Stomach (tissue), 9 donors: ENCODE data around the gene GMEB2. TPM values are rescaled to one million over a fixed set of nuclear protein-coding genes. Genes with fewer than 3 reads are reported as not detected.

ENCODE experiments used
- DNase-seq, 2 donors: peaks; one replicate each; pipeline versions ENCODE4 v3.0.0 to v3.0.0-alpha.2; 2013 to 2019
- H3K27ac ChIP-seq, 5 donors: fragments of 200-600 bp in 4 of 5; sonication (generic) in 4 of 5; one replicate each; pipeline ENCODE4 v1.5.1; 2013 to 2019; ENCODE audit warnings: mild to moderate bottlenecking in 1 of 5, moderate library complexity in 1 of 5
- H3K27me3 ChIP-seq, 3 donors: fragments of 200-600 bp; sonication (generic); one replicate each; pipeline ENCODE4 v1.5.1; 2017 to 2019; ENCODE audit warnings: mixed run types in 1 of 3
- H3K36me3 ChIP-seq, 4 donors: fragments of 200-600 bp; sonication (generic); 1 replicate in 3 of 4; 2 replicates in 1 of 4; pipeline ENCODE4 v1.5.1; 2016 to 2019
- H3K4me1 ChIP-seq, 4 donors: fragments of 200-600 bp; sonication (generic); one replicate each; pipeline ENCODE4 v1.5.1; 2016 to 2019
- H3K4me3 ChIP-seq, 4 donors: fragments of 200-600 bp; sonication (generic) in 3 of 4; one replicate each; pipeline ENCODE4 v1.5.1; 2016 to 2019; ENCODE audit warnings: mild to moderate bottlenecking in 1 of 4
- H3K9me3 ChIP-seq, 4 donors: fragments of 200-600 bp; sonication (generic); one replicate each; pipeline ENCODE4 v1.5.1; 2016 to 2019
- CTCF ChIP-seq, 7 experiments: fragments of 450-650 bp in 4 of 7; fragments of 200-600 bp in 3 of 7; sonication (generic) in 3 of 7; IDR thresholded peaks; one replicate each; pipeline ENCODE4 v1.5.1; 2016 to 2019; ENCODE audit warnings: antibody characterized with exemption in 7 of 7, control low read depth in 2 of 7, mild to moderate bottlenecking in 1 of 7
- EP300 ChIP-seq: sonication (generic); formaldehyde crosslinking; IDR thresholded peaks from one replicate; pipeline ENCODE4 v1.6.1; 2017; ENCODE audit warnings: antibody characterized with exemption
- POLR2A ChIP-seq, 4 donors: fragments of 450-650 bp; IDR thresholded peaks; one replicate each; pipeline ENCODE4 v1.6.1; 2016; ENCODE audit warnings: antibody characterized with exemption in 4 of 4, control low read depth in 2 of 4, mild to moderate bottlenecking in 1 of 4, moderate library complexity in 1 of 4
- POLR2AphosphoS5 ChIP-seq, 3 donors: sonication (generic); formaldehyde crosslinking; IDR thresholded peaks; one replicate each; pipeline ENCODE4 v1.6.1; 2016; ENCODE audit warnings: antibody characterized with exemption in 3 of 3
- WGBS, 5 donors: extraction: QIAGEN DNeasy Blood & Tissue Kit in 3 of 5; methylation state at CpG; one replicate each; pipeline versions ENCODE4 v1.1.5 to v1.1.7; 2013 to 2018; 5-methylcytosine and 5-hydroxymethylcytosine counted together
- intact Hi-C: fragments of 100-400 bp; cut with DNase I; formaldehyde crosslinking; loops from one replicate; pipeline ENCODE4 v1.15.1; 2023; ENCODE audit warnings: low total_unique reads
- polyA plus RNA-seq, 3 donors: library from polyadenylated mRNA; stranded (reverse); fragments of 200-250 nt; gene quantifications; one replicate each; pipeline ENCODE4 v1.2.3, GENCODE V29; 2013
- total RNA-seq, 5 donors: library from RNA; depleted of rRNA; stranded (reverse); fragments of >200 nt; gene quantifications; one replicate each; pipeline versions ENCODE4 v1.1.0 to v1.2.3, GENCODE V29; 2014 to 2016
- donor health status: healthy with polysubstance abuse.
- donor health status: Bipolar disorder and iron deficiency.
- donor health status: healthy.

Gene GMEB2
- total and polyA plus RNA-seq, 8 donors = 1.8 to 20.4 (median 7.5) TPM

- Histone ChIP-seq H3K27ac (no peak overlapping the region), H3K4me1 (peaks cover 40 to 64% (median 55%) of the 10 kb centered on the region in 4 donors), H3K4me3 (no peak overlapping the region), H3K27me3 (peaks cover 0 to 33% (median 16%) of the 10 kb centered on the region in 3 donors), H3K9me3 (no peaks in the 10 kb centered on the region), H3K36me3 (peaks cover 0 to 4% (median 1%) of the 10 kb centered on the region in 4 donors)
- 66 to 91% (median 74%) methylated on average over 3 to 4 of the region's 4 CpGs for WGBS, 5 donors
- no peak for TF ChIP-seq CTCF (IDR thresholded peaks at IDR 0.05)
- TF ChIP-seq POLR2AphosphoS5 (IDR thresholded peaks at IDR 0.05) = no peak
- TF ChIP-seq POLR2A (IDR thresholded peaks at IDR 0.05) = no peak
- no peak for TF ChIP-seq EP300
- intact Hi-C loops = no loop called here
- DNase-seq = peak in 1 of 2 donors; percentile 26
Observed at GRCh38 chr20:63655249-63655648, 28.3 kb upstream of the GMEB2 start.

DNA sequence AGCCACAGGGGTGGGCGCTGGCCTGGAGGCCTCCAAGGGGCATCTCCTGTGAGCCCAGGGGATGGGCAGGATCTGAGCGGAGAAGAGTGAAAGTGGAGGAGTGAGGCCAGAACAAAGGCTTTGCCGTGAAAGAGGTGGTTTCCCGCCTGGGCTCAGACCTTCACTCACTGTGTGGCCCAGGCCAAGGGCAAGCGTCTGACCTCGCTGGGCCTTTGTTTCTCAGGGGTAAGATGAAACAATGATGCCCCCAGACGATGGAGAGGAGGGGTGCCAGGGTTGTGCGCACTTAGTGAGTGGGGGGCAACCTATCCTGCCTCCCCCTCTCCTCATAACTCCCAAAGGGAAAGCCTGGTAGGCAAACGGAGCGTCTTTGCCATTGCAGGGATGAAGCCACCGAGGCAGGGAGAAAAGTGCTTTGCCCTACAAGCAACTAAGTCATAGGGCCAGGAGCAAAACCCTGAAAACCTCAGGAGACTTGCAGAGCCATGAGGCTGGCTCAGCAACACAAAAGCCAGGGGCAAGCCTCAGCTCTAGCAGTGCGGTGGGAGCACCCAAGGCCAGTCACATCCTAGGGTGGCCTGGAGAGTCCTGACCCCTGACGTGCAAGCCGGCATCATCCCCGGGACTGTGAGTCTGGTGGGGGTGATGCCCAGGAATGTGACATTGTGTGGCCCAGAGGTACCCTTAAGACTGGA, 27.2 kb upstream of the GMEB2 start:
- Histone ChIP-seq H3K4me1 (peaks cover 34 to 53% (median 46%) of the 10 kb centered on the region in 4 donors), H3K9me3 (no peaks in the 10 kb centered on the region), H3K27me3 (peaks cover 0 to 33% (median 16%) of the 10 kb centered on the region in 3 donors), H3K4me3 (peak overlapping the region; percentile 60 to 78 (median 65)), H3K36me3 (no peaks in the 10 kb centered on the region), H3K27ac (peak overlapping the region; percentile 43 to 76 (median 64))
- TF ChIP-seq POLR2A (IDR thresholded peaks at IDR 0.05) (no peak), POLR2AphosphoS5 (IDR thresholded peaks at IDR 0.05) (no peak), CTCF (IDR thresholded peaks at IDR 0.05) (no peak), EP300 (no peak)
- WGBS, 5 donors = 53 to 60% (median 60%) methylated on average over 13 to 15 of the region's 15 CpGs
- no peak for DNase-seq
- intact Hi-C loops = no loop called here

GRCh38 chr20:63653041-63653973, 26.4 kb upstream of the GMEB2 start, which contains the start of gene STMN3:
Gene STMN3, minus strand, starts transcription at chr20:63653424. Its CDS starts 79 bp downstream, at chr20:63653345.
- intact Hi-C loops = no loop called here
- no peaks in the 10 kb centered on the region for H3K36me3 ChIP-seq
- peaks cover 31 to 47% (median 40%) of the 10 kb centered on the region in 4 donors for H3K4me1 ChIP-seq
- peak within 1 kb of the TSS; percentile 60 to 78 (median 65) for H3K4me3 ChIP-seq
- no peaks in the 10 kb centered on the region for H3K9me3 ChIP-seq
- peak within 1 kb of the TSS; percentile 43 to 76 (median 64) for H3K27ac ChIP-seq
- 0 to 2% (median 1%) methylated on average over 22 to 71 of the region's 73 CpGs for WGBS, 5 donors
- peak in 1 of 3 donors; percentile 73 for TF ChIP-seq POLR2AphosphoS5 (IDR thresholded peaks at IDR 0.05)
- TF ChIP-seq EP300 = no peak
- peak; percentile 84 to 97 for DNase-seq
- H3K27me3 ChIP-seq = peaks cover 0 to 33% (median 16%) of the 10 kb centered on the region in 3 donors

GRCh38 chr20:63652192-63652980, 25.5 kb upstream of the GMEB2 start:
- no peaks in the 10 kb centered on the region for H3K36me3 ChIP-seq
- peak overlapping the region; percentile 60 to 78 (median 65) for H3K4me3 ChIP-seq
- H3K4me1 ChIP-seq = peaks cover 25 to 41% (median 33%) of the 10 kb centered on the region in 4 donors
- peaks cover 0 to 33% (median 16%) of the 10 kb centered on the region in 3 donors for H3K27me3 ChIP-seq
- WGBS, 5 donors = 0 to 4% (median 1%) methylated on average over 16 to 90 of the region's 91 CpGs
- TF ChIP-seq EP300 (no peak), POLR2A (IDR thresholded peaks at IDR 0.05) (no peak), POLR2AphosphoS5 (IDR thresholded peaks at IDR 0.05) (no peak), CTCF (IDR thresholded peaks at IDR 0.05) (no peak)
- intact Hi-C loops = no loop called here
- no peaks in the 10 kb centered on the region for H3K9me3 ChIP-seq
- H3K27ac ChIP-seq = peak overlapping the region; percentile 1 to 72 (median 50)
- peak in 1 of 2 donors; percentile 78 for DNase-seq
